Activated CD4-positive, alpha-beta T cell treated with anti-CD3 and anti-CD28 coated beads, Interleukin-2, amount 10 ng/mL, durations not matched to agents 7 days and 5 days (primary cell): Measurements from ENCODE around the gene VSTM1. TPM values are rescaled to one million over a fixed set of nuclear protein-coding genes. Genes with fewer than 3 reads are reported as not detected.
A peak's percentile ranks its signal among the peaks of the same experiment; 100 is the strongest.
"Not testable (repeated sequence)": the region's sequence is repeated elsewhere in the genome, so short reads cannot be mapped to it uniquely, and the experiment has no call there.

Source experiments
- CTCF ChIA-PET: fragments of 350-600 bp; sonication (Branson Sonifier 250); formaldehyde crosslinking; loops from one replicate; lab custom pipeline; 2021; ENCODE audit warnings: antibody characterized with exemption; lab: Charles Lee
- POLR2A ChIA-PET: fragments of 350-600 bp; sonication (Branson Sonifier 250); formaldehyde crosslinking; loops from one replicate; lab custom pipeline; 2021; ENCODE audit warnings: antibody characterized with exemption; lab: Charles Lee
- DNase-seq: peaks from one replicate; pipeline ENCODE4 v3.0.0-alpha.2; 2020
- H3K27ac Mint-ChIP-seq: one replicate; pipeline ENCODE4 v1.8.0; 2021; ENCODE audit warnings: mild to moderate bottlenecking, moderate library complexity, mixed read lengths
- H3K27me3 Mint-ChIP-seq: one replicate; pipeline ENCODE4 v1.8.0; 2021; ENCODE audit warnings: mixed read lengths
- H3K36me3 Mint-ChIP-seq: one replicate; pipeline ENCODE4 v1.8.0; 2021; ENCODE audit warnings: low read depth, mixed read lengths
- H3K4me1 Mint-ChIP-seq: one replicate; pipeline ENCODE4 v1.8.0; 2021; ENCODE audit warnings: mixed read lengths
- H3K4me3 Mint-ChIP-seq: one replicate; pipeline ENCODE4 v1.8.0; 2021; ENCODE audit warnings: mild to moderate bottlenecking, moderate library complexity, mixed read lengths
- H3K9me3 Mint-ChIP-seq: one replicate; pipeline ENCODE4 v1.8.0; 2021; ENCODE audit warnings: mixed read lengths
- total RNA-seq, 2 experiments: library from RNA; stranded (reverse); gene quantifications; one replicate each; pipeline ENCODE4 v1.2.3, GENCODE V29; 2021

VSTM1 gene
- not detected for total RNA-seq

- no peaks in the 10 kb centered on the region for H3K9me3 Mint-ChIP-seq
- no peak within 1 kb of the TSS for H3K4me3 Mint-ChIP-seq
- no peaks in the 10 kb centered on the region for H3K36me3 Mint-ChIP-seq
- ChIA-PET POLR2A (no interaction called here), CTCF (interaction anchor here (0.6 kb wide), 1 partner anchor 15 kb away, joined by 4 read pairs; no protein-coding TSS in a partner anchor)
- DNase-seq = no peak
- no peaks in the 10 kb centered on the region for H3K4me1 Mint-ChIP-seq
- no peak within 1 kb of the TSS for H3K27ac Mint-ChIP-seq
- no peaks in the 10 kb centered on the region for H3K27me3 Mint-ChIP-seq
These were observed at the start of gene VSTM1 for GRCh38 chr19:54063350-54064116. VSTM1 (minus strand) TSS chr19:54063897; CDS start chr19:54063777, 120 bp downstream.

- no peak overlapping the region for H3K27ac Mint-ChIP-seq
- H3K36me3 Mint-ChIP-seq = peaks cover 47% of the 10 kb centered on the region
- ChIA-PET CTCF (no interaction called here), POLR2A (no interaction called here)
- no peaks in the 10 kb centered on the region for H3K27me3 Mint-ChIP-seq
- peaks cover 26% of the 10 kb centered on the region for H3K4me1 Mint-ChIP-seq
- H3K9me3 Mint-ChIP-seq = no peaks in the 10 kb centered on the region
- no peak for DNase-seq
- no peak overlapping the region for H3K4me3 Mint-ChIP-seq
These were observed 46.0 kb upstream of the VSTM1 start for GRCh38 chr19:54109651-54110050.

- peaks cover 23% of the 10 kb centered on the region for H3K4me1 Mint-ChIP-seq
- H3K9me3 Mint-ChIP-seq = no peaks in the 10 kb centered on the region
- DNase-seq = no peak
- ChIA-PET CTCF (no interaction called here), POLR2A (no interaction called here)
- no peak overlapping the region for H3K4me3 Mint-ChIP-seq
- peaks cover 39% of the 10 kb centered on the region for H3K36me3 Mint-ChIP-seq
- no peak overlapping the region for H3K27ac Mint-ChIP-seq
- H3K27me3 Mint-ChIP-seq = no peaks in the 10 kb centered on the region
These were observed 44.8 kb upstream of the VSTM1 start for GRCh38 chr19:54108496-54108895.

GRCh38 chr19:54107876-54108490 is 44.3 kb upstream of the VSTM1 start:
- no peak overlapping the region for H3K27ac Mint-ChIP-seq
- no peaks in the 10 kb centered on the region for H3K9me3 Mint-ChIP-seq
- ChIA-PET CTCF (interaction anchor here (1.2 kb wide), 1 partner anchor 10 kb away, joined by 3 read pairs; no protein-coding TSS in a partner anchor), POLR2A (no interaction called here)
- H3K27me3 Mint-ChIP-seq = no peaks in the 10 kb centered on the region
- no peak overlapping the region for H3K4me3 Mint-ChIP-seq
- peaks cover 23% of the 10 kb centered on the region for H3K4me1 Mint-ChIP-seq
- DNase-seq = no peak
- H3K36me3 Mint-ChIP-seq = peaks cover 35% of the 10 kb centered on the region

- Mint-ChIP-seq H3K4me3 (no peak overlapping the region), H3K27ac (peak overlapping the region; percentile 57), H3K9me3 (no peaks in the 10 kb centered on the region), H3K4me1 (peaks cover 28% of the 10 kb centered on the region), H3K27me3 (no peaks in the 10 kb centered on the region), H3K36me3 (peaks cover 32% of the 10 kb centered on the region)
- POLR2A ChIA-PET = no interaction called here
- DNase-seq = no peak
- CTCF ChIA-PET = interaction anchor here (1.2 kb wide), 1 partner anchor 11 kb away, joined by 3 read pairs; no protein-coding TSS in a partner anchor
These were observed 43.0 kb upstream of the VSTM1 start for GRCh38 chr19:54106716-54107115.

GRCh38 chr19:54105796-54106195 is 42.1 kb upstream of the VSTM1 start:
- Mint-ChIP-seq H3K27me3 (no peaks in the 10 kb centered on the region), H3K4me1 (peaks cover 29% of the 10 kb centered on the region), H3K27ac (no peak overlapping the region), H3K36me3 (peaks cover 28% of the 10 kb centered on the region), H3K9me3 (no peaks in the 10 kb centered on the region), H3K4me3 (no peak overlapping the region)
- ChIA-PET POLR2A (no interaction called here), CTCF (no interaction called here)
- DNase-seq = no peak

GRCh38 chr19:54104998-54105715 is 41.5 kb upstream of the VSTM1 start:
- H3K27ac Mint-ChIP-seq = no peak overlapping the region
- H3K27me3 Mint-ChIP-seq = no peaks in the 10 kb centered on the region
- H3K4me3 Mint-ChIP-seq = no peak overlapping the region

GRCh38 chr19:54102421-54103169 is 38.9 kb upstream of the VSTM1 start, which contains the start of gene NDUFA3:
NDUFA3 (plus strand) TSS chr19:54102855; CDS start chr19:54102879, 24 bp downstream.
- peak within 1 kb of the TSS; percentile 96 for H3K4me3 Mint-ChIP-seq
- peak within 1 kb of the TSS; percentile 93 for H3K27ac Mint-ChIP-seq
- no peaks in the 10 kb centered on the region for H3K27me3 Mint-ChIP-seq
- ChIA-PET POLR2A (no interaction called here), CTCF (interaction anchor here (0.9 kb wide), 1 partner anchor 13 kb away, joined by 3 read pairs; no protein-coding TSS in a partner anchor)
- H3K4me1 Mint-ChIP-seq = peaks cover 26% of the 10 kb centered on the region
- DNase-seq = peak; percentile 98
- H3K36me3 Mint-ChIP-seq = peaks cover 12% of the 10 kb centered on the region
- H3K9me3 Mint-ChIP-seq = no peaks in the 10 kb centered on the region

More at GRCh38 chr19:54104998-54105715, 41.5 kb upstream of the VSTM1 start:
- H3K36me3 Mint-ChIP-seq = peaks cover 22% of the 10 kb centered on the region
- ChIA-PET POLR2A (no interaction called here), CTCF (no interaction called here)
- peaks cover 27% of the 10 kb centered on the region for H3K4me1 Mint-ChIP-seq
- H3K9me3 Mint-ChIP-seq = no peaks in the 10 kb centered on the region
- no peak for DNase-seq

- peak within 1 kb of the TSS; percentile 22 for H3K4me3 Mint-ChIP-seq
These were observed 36.9 kb upstream of the VSTM1 start, which contains the start of gene OSCAR for GRCh38 chr19:54100561-54100960. OSCAR (minus strand) TSS chr19:54100803; CDS start chr19:54100792, 11 bp downstream.

GRCh38 chr19:54099903-54100255 is 36.2 kb upstream of the VSTM1 start:
- POLR2A ChIA-PET, H3K9me3 Mint-ChIP-seq, H3K36me3 Mint-ChIP-seq, CTCF ChIA-PET, H3K27me3 Mint-ChIP-seq, DNase-seq, H3K4me3 Mint-ChIP-seq, H3K27ac Mint-ChIP-seq: not testable (repeated sequence)
- H3K4me1 Mint-ChIP-seq = peaks cover 28% of the 10 kb centered on the region

More at GRCh38 chr19:54100561-54100960, 36.9 kb upstream of the VSTM1 start, which contains the start of gene OSCAR:
- DNase-seq = no peak
- H3K9me3 Mint-ChIP-seq = no peaks in the 10 kb centered on the region
- H3K27ac Mint-ChIP-seq = peak within 1 kb of the TSS; percentile 63
- H3K36me3 Mint-ChIP-seq = no peaks in the 10 kb centered on the region
- H3K27me3 Mint-ChIP-seq = peaks cover 8% of the 10 kb centered on the region
- H3K4me1 Mint-ChIP-seq = peaks cover 31% of the 10 kb centered on the region
- ChIA-PET POLR2A (no interaction called here), CTCF (no interaction called here)

GRCh38 chr19:54099190-54099902 is 35.6 kb upstream of the VSTM1 start:
- H3K4me1 Mint-ChIP-seq = peaks cover 32% of the 10 kb centered on the region
- CTCF ChIA-PET = no interaction called here
- peaks cover 12% of the 10 kb centered on the region for H3K27me3 Mint-ChIP-seq
- H3K4me3 Mint-ChIP-seq = no peak overlapping the region
- peaks cover under 1% of the 10 kb centered on the region for H3K9me3 Mint-ChIP-seq
- H3K27ac Mint-ChIP-seq = no peak overlapping the region
- POLR2A ChIA-PET = no interaction called here
- H3K36me3 Mint-ChIP-seq = no peaks in the 10 kb centered on the region
- no peak for DNase-seq
